Measurements from ENCODE around the gene CUX1. TPM values are rescaled to one million over a fixed set of nuclear protein-coding genes. Genes with fewer than 3 reads are reported as not detected.
A peak's percentile ranks its signal among the peaks of the same experiment; 100 is the strongest.

The CUX1 gene
- total RNA-seq, 1 donor from 2014 or later = 50.6 TPM

- Mint-ChIP-seq H3K27me3 (ENCODE audit: low read depth, unreplicated experiment) (no peaks in the 10 kb centered on the region), H3K36me3 (ENCODE audit: low read depth, unreplicated experiment) (no peaks in the 10 kb centered on the region), H3K27ac (ENCODE audit: unreplicated experiment) (peak overlapping the region; percentile 89), H3K9me3 (ENCODE audit: unreplicated experiment) (no peaks in the 10 kb centered on the region), H3K4me1 (ENCODE audit: low read depth, unreplicated experiment) (peaks cover 27% of the 10 kb centered on the region), H3K4me3 (ENCODE audit: unreplicated experiment) (no peak overlapping the region)
- TF ChIP-seq CTCF (IDR thresholded peaks at IDR 0.05; ENCODE audit: insufficient read depth, low read depth, low read length) (no peak), EZH2 (IDR thresholded peaks at IDR 0.05; ENCODE audit: insufficient read depth, low read length) (no peak)
- H3K9ac ChIP-seq (ENCODE audit: low read length) = peak overlapping the region; percentile 80
- H3K27ac ChIP-seq (ENCODE audit: low read depth, low read length) = peak overlapping the region; percentile 94
- FAIRE-seq (no peak), DNase-seq (ENCODE audit: low read depth) (peak; percentile 91)
- H3K27me3 ChIP-seq (ENCODE audit: insufficient read depth, low read length) = no peaks in the 10 kb centered on the region
- H2AFZ ChIP-seq (ENCODE audit: low read depth, low read length) = no peak overlapping the region
- peak overlapping the region; percentile 80 for H3K4me2 ChIP-seq (ENCODE audit: low read length)
- peaks cover 13% of the 10 kb centered on the region for H4K20me1 ChIP-seq (ENCODE audit: insufficient read depth, low read length)
- H3K79me2 ChIP-seq (ENCODE audit: insufficient read depth, low read length) = peaks cover 25% of the 10 kb centered on the region
- H3K36me3 ChIP-seq (ENCODE audit: insufficient read depth, low read length) = no peaks in the 10 kb centered on the region
- H3K4me1 ChIP-seq (ENCODE audit: insufficient read depth, low read length) = peaks cover 33% of the 10 kb centered on the region
- no peak overlapping the region for H3K4me3 ChIP-seq (ENCODE audit: insufficient read depth, low read depth, low read length)
- H3K9me3 ChIP-seq (ENCODE audit: insufficient read depth, low read depth, low read length) = no peaks in the 10 kb centered on the region
These were observed 135.2 kb downstream of the CUX1 start for GRCh38 chr7:101952355-101953247.

GRCh38 chr7:101953248-101953819, 135.9 kb downstream of the CUX1 start:
- peak overlapping the region; percentile 80 for H3K9ac ChIP-seq (ENCODE audit: low read length)
- DNase-seq (ENCODE audit: low read depth) = peak; percentile 86
- Mint-ChIP-seq H3K27me3 (ENCODE audit: low read depth, unreplicated experiment) (no peaks in the 10 kb centered on the region), H3K4me1 (ENCODE audit: low read depth, unreplicated experiment) (peaks cover 21% of the 10 kb centered on the region), H3K9me3 (ENCODE audit: unreplicated experiment) (no peaks in the 10 kb centered on the region), H3K4me3 (ENCODE audit: unreplicated experiment) (no peak overlapping the region), H3K36me3 (ENCODE audit: low read depth, unreplicated experiment) (no peaks in the 10 kb centered on the region), H3K27ac (ENCODE audit: unreplicated experiment) (peak overlapping the region; percentile 89)
- TF ChIP-seq EZH2 (IDR thresholded peaks at IDR 0.05; ENCODE audit: insufficient read depth, low read length) (no peak), CTCF (IDR thresholded peaks at IDR 0.05; ENCODE audit: insufficient read depth, low read depth, low read length) (no peak)
- H2AFZ ChIP-seq (ENCODE audit: low read depth, low read length) = no peak overlapping the region
- H3K79me2 ChIP-seq (ENCODE audit: insufficient read depth, low read length) = peaks cover 25% of the 10 kb centered on the region
- peak overlapping the region; percentile 94 for H3K27ac ChIP-seq (ENCODE audit: low read depth, low read length)
- H3K4me3 ChIP-seq (ENCODE audit: insufficient read depth, low read depth, low read length) = peak overlapping the region; percentile 11
- H3K27me3 ChIP-seq (ENCODE audit: insufficient read depth, low read length) = no peaks in the 10 kb centered on the region
- no peaks in the 10 kb centered on the region for H3K36me3 ChIP-seq (ENCODE audit: insufficient read depth, low read length)
- no peak for FAIRE-seq
- H4K20me1 ChIP-seq (ENCODE audit: insufficient read depth, low read length) = peaks cover 15% of the 10 kb centered on the region
- H3K9me3 ChIP-seq (ENCODE audit: insufficient read depth, low read depth, low read length) = no peaks in the 10 kb centered on the region
- peaks cover 26% of the 10 kb centered on the region for H3K4me1 ChIP-seq (ENCODE audit: insufficient read depth, low read length)
- peak overlapping the region; percentile 80 for H3K4me2 ChIP-seq (ENCODE audit: low read length)

Data from astrocyte (in vitro differentiated cells and primary cell).